Lung (tissue), 12 donors: ENCODE measurements around the gene RUSF1. TPM values are rescaled to one million over a fixed set of nuclear protein-coding genes. Genes with fewer than 3 reads are reported as not detected.
"Not testable (repeated sequence)": the region's sequence is repeated elsewhere in the genome, so short reads cannot be mapped to it uniquely, and the experiment has no call there.

ENCODE experiments used
- ATAC-seq: fragments of 200-7000 bp; cut with Tn5 transposase; one replicate; pipeline ENCODE4 v1.9.1; 2020; ENCODE audit warnings: moderate number of reproducible peaks; ENCODE audit not compliant: insufficient read depth, low FRiP score
- DNase-seq, 3 donors: peaks; one replicate each; pipeline ENCODE4 v3.0.0-alpha.2; 2013 to 2017
- H3K27ac ChIP-seq, 2 donors: one replicate each; pipeline ENCODE4 v1.5.1; 2013; ENCODE audit warnings: mild to moderate bottlenecking in 2 of 2, moderate library complexity in 2 of 2, control low read depth in 1 of 2, inconsistent platforms in 1 of 2, low read depth in 1 of 2, low read length in 1 of 2
- H3K27me3 ChIP-seq, 3 donors: one replicate each; pipeline ENCODE4 v1.5.1; 2013; ENCODE audit warnings: low read length in 2 of 3; ENCODE audit not compliant: control insufficient read depth in 3 of 3, insufficient read depth in 3 of 3
- H3K36me3 ChIP-seq, 4 donors: one replicate each; pipeline ENCODE4 v1.5.1; 2013; ENCODE audit warnings: low read length in 4 of 4, mild to moderate bottlenecking in 1 of 4, moderate library complexity in 1 of 4; ENCODE audit not compliant: control insufficient read depth in 4 of 4, insufficient read depth in 4 of 4
- H3K4me1 ChIP-seq, 5 donors: one replicate each; pipeline ENCODE4 v1.5.1; 2013; ENCODE audit warnings: low read length in 5 of 5, mild to moderate bottlenecking in 2 of 5, moderate library complexity in 1 of 5; ENCODE audit not compliant: control insufficient read depth in 5 of 5, insufficient read depth in 5 of 5
- H3K4me3 ChIP-seq: one replicate; pipeline ENCODE4 v1.5.1; 2013; ENCODE audit warnings: mild to moderate bottlenecking, control low read depth, moderate library complexity
- H3K9ac ChIP-seq, 2 donors: one replicate each; pipeline ENCODE4 v1.5.1; 2013; ENCODE audit warnings: low read length in 2 of 2, control low read depth in 1 of 2; ENCODE audit not compliant: insufficient read depth in 1 of 2
- H3K9me3 ChIP-seq, 4 donors: one replicate each; pipeline ENCODE4 v1.5.1; 2013; ENCODE audit warnings: low read length in 3 of 4, mild to moderate bottlenecking in 1 of 4, moderate library complexity in 1 of 4; ENCODE audit not compliant: control insufficient read depth in 4 of 4, insufficient read depth in 3 of 4
- CTCF ChIP-seq: IDR thresholded peaks from 2 replicates; pipeline ENCODE4 v1.5.1; 2012; ENCODE audit warnings: mild to moderate bottlenecking; ENCODE audit errors: control extremely low read depth, extremely low read depth
- WGBS, 2 donors: extraction: QIAGEN DNeasy Blood & Tissue Kit; methylation state at CpG; one replicate each; pipeline ENCODE4 v1.1.7; 2013; 5-methylcytosine and 5-hydroxymethylcytosine counted together
- polyA plus RNA-seq, 2 donors: library from polyadenylated mRNA; stranded (reverse); fragments of 200-250 nt; gene quantifications; one replicate each; pipeline ENCODE4 v1.2.1, GENCODE V29; 2013
- total RNA-seq, 2 donors: library from RNA; depleted of rRNA in 1 of 2; stranded (reverse); fragments of >200 nt in 1 of 2; gene quantifications; one replicate each; pipeline ENCODE4 v1.2.1, GENCODE V29; 2014 to 2021
- donor health status: control.
- donor health status: control.
- donor health status: Bipolar disorder and iron deficiency.
- donor health status: healthy.
- donor health status: DM: yes; HTN: yes; CAD: no.

The RUSF1 gene
- total and polyA plus RNA-seq, 4 donors = 56.1 to 82.7 (median 73.1) TPM

GRCh38 chr16:31485571-31485970, 22.6 kb downstream of the RUSF1 start:
- peaks cover 0 to 10% (median 3%) of the 10 kb centered on the region in 4 donors for H3K36me3 ChIP-seq
- H3K9me3 ChIP-seq = no peaks in the 10 kb centered on the region
- H3K27me3 ChIP-seq = no peaks in the 10 kb centered on the region
- ATAC-seq (no peak), DNase-seq (no peak)
- H3K4me3 ChIP-seq = no peak overlapping the region
- TF ChIP-seq CTCF = no peak
- 94 to 95% methylated on average over 17 of the region's 17 CpGs for WGBS, 2 donors
- peak overlapping the region in 1 of 2 donors; percentile 44 for H3K27ac ChIP-seq
- no peak overlapping the region for H3K9ac ChIP-seq
- H3K4me1 ChIP-seq = peaks cover 0 to 23% (median 11%) of the 10 kb centered on the region in 5 donors

GRCh38 chr16:31484491-31485171, 23.6 kb downstream of the RUSF1 start:
- no peaks in the 10 kb centered on the region for H3K27me3 ChIP-seq
- TF ChIP-seq CTCF = no peak
- peaks cover 0 to 23% (median 11%) of the 10 kb centered on the region in 5 donors for H3K4me1 ChIP-seq
- peak; percentile 46 to 72 (median 70) for DNase-seq
- H3K9ac ChIP-seq = no peak overlapping the region
- H3K4me3 ChIP-seq = no peak overlapping the region
- H3K27ac ChIP-seq = peak overlapping the region in 1 of 2 donors; percentile 44
- ATAC-seq = peak; percentile 74
- H3K36me3 ChIP-seq = peaks cover 0 to 1% (median 0%) of the 10 kb centered on the region in 4 donors
- 47 to 59% methylated on average over 14 of the region's 14 CpGs for WGBS, 2 donors
- no peaks in the 10 kb centered on the region for H3K9me3 ChIP-seq

DNA sequence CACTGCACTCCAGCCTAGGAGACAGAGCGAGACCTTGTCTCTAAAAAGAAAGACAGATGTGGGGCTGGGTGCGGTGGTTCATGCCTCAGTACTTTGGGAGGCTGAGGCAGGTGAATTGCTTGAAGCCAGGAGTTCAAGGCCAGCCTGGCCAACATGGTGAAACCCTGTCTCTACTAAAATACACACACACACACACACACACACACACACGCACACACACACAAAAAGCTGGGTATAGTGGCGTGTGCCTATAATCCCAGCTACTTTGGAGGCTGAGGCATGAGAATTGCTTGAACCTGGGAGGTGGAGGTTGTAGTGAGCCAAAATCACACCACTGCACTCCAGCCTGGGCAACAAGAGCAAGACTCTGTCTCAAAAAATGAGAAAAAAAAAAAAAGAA, 24.1 kb downstream of the RUSF1 start:
- not testable (repeated sequence) for H3K9me3 ChIP-seq, DNase-seq, H3K4me3 ChIP-seq, H3K27me3 ChIP-seq, ATAC-seq, H3K36me3 ChIP-seq, H3K9ac ChIP-seq, H3K27ac ChIP-seq
- peaks cover 0 to 23% (median 11%) of the 10 kb centered on the region in 5 donors for H3K4me1 ChIP-seq
- WGBS, 2 donors = 91 to 98% methylated on average over 4 of the region's 4 CpGs

DNA sequence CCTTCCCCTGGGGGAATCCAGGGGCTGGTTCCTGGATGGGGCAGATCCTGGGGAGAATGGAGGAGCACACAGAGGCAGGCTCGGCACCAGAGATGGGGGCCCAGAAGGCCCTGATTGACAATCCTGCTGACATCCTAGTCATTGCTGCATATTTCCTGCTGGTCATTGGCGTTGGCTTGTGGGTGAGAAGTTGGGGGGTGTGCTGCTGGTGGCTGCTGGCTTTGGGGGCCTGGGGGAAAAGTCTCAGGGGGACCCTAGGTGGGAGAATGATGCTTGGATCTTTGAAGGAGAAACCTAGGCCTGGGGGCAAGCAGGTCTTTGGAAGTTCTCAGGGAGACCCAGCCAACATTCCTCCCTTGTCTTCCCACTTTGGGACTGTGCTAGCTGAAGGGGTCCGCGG, 25.1 kb downstream of the RUSF1 start, which contains the start of gene SLC5A2:
Gene SLC5A2, plus strand, starts transcription at position 43 of the 400 bp plus-strand sequence. Its CDS starts 14 bp downstream, at position 57.
- Histone ChIP-seq H3K4me1 (peaks cover 0 to 16% (median 5%) of the 10 kb centered on the region in 5 donors), H3K9ac (no peak within 1 kb of the TSS), H3K27ac (no peak within 1 kb of the TSS), H3K4me3 (no peak within 1 kb of the TSS), H3K9me3 (no peaks in the 10 kb centered on the region), H3K27me3 (no peaks in the 10 kb centered on the region), H3K36me3 (peaks cover 0 to 2% (median 0%) of the 10 kb centered on the region in 4 donors)
- TF ChIP-seq CTCF = no peak
- WGBS, 2 donors = 76 to 94% methylated on average over 4 of the region's 4 CpGs
- ATAC-seq (no peak), DNase-seq (no peak)
